K562 (cell line): Measurements from ENCODE around the gene PPP1R15A. TPM values are rescaled to one million over a fixed set of nuclear protein-coding genes. Genes with fewer than 3 reads are reported as not detected.

ENCODE experiments used
- ASH1L ChIP-seq: fragments of 450-650 bp; IDR thresholded peaks from 2 replicates; pipeline ENCODE4 v1.6.1; 2018; ENCODE audit warnings: borderline replicate concordance, mild to moderate bottlenecking, low read depth; ENCODE audit not compliant: partially characterized antibody
- CREB1 ChIP-seq, 2 experiments: sonication (generic) in 1 of 2; formaldehyde crosslinking in 1 of 2; IDR thresholded peaks; 2 replicates each; pipeline versions ENCODE4 v1.6.1 to v1.8.0; 2012 to 2022; ENCODE audit warnings: inconsistent platforms in 1 of 2, mild to moderate bottlenecking in 1 of 2, missing genetic modification reagents in 1 of 2, moderate library complexity in 1 of 2
- DMBX1 ChIP-seq: fragments of 250-450 bp; sonication (Bioruptor Pico); IDR thresholded peaks from 2 replicates; pipeline ENCODE4 v1.8.0; 2022; ENCODE audit warnings: inconsistent platforms, mild to moderate bottlenecking, moderate library complexity, borderline replicate concordance
- DPF2 ChIP-seq: fragments of 450-650 bp; IDR thresholded peaks from 2 replicates; pipeline ENCODE4 v1.6.1; 2016
- EWSR1 ChIP-seq: fragments of 450-650 bp; IDR thresholded peaks from 2 replicates; pipeline ENCODE4 v1.6.1; 2018; ENCODE audit warnings: borderline replicate concordance, mild to moderate bottlenecking, low read depth, moderate library complexity; ENCODE audit not compliant: partially characterized antibody
- GABPA ChIP-seq: fragments of 200-800 bp; sonication (Bioruptor generic); conservative IDR thresholded peaks from 2 replicates; pipeline ENCODE4 v1.6.1; 2016; ENCODE audit warnings: low read depth, missing genetic modification characterization, missing compliant biosample characterization
- HCFC1 ChIP-seq: IDR thresholded peaks from 2 replicates; pipeline ENCODE4 v1.6.1; 2012; ENCODE audit warnings: low read depth, low read length, improper control_type of control experiment
- HNRNPH1 ChIP-seq: fragments of 200-400 bp; formaldehyde crosslinking; optimal IDR thresholded peaks from 2 replicates; pipeline ENCODE3; 2017; ENCODE audit warnings: low read depth, mild to moderate bottlenecking, low read length, moderate library complexity
- MAZ ChIP-seq, 2 experiments: fragments of 450-650 bp in 1 of 2; sonication (generic) in 1 of 2; formaldehyde crosslinking; IDR thresholded peaks in 1 of 2; conservative IDR thresholded peaks in 1 of 2; 2 replicates each; pipeline versions ENCODE4 v1.4.0 to v1.5.0; 2020; ENCODE audit warnings: mild to moderate bottlenecking in 1 of 2, missing genetic modification reagents in 1 of 2
- MBD2 ChIP-seq: sonication (generic); IDR thresholded peaks from 2 replicates; pipeline ENCODE4 v1.6.1; 2016; ENCODE audit warnings: low read depth, borderline replicate concordance
- MYNN ChIP-seq, 2 experiments: sonication (generic); formaldehyde crosslinking in 1 of 2; IDR thresholded peaks; 2 replicates each; pipeline versions ENCODE4 v1.5.0 to v1.6.1; 2016 to 2020; ENCODE audit warnings: antibody characterized with exemption in 1 of 2, missing genetic modification reagents in 1 of 2
- NR0B1 ChIP-seq: fragments of 450-650 bp; IDR thresholded peaks from one replicate; pipeline ENCODE4 v1.6.1; 2018; ENCODE audit warnings: mild to moderate bottlenecking, moderate library complexity; ENCODE audit not compliant: partially characterized antibody
- NR2F6 ChIP-seq: fragments of 450-650 bp; formaldehyde crosslinking; IDR thresholded peaks from 2 replicates; pipeline ENCODE4 v1.4.0; 2020; ENCODE audit warnings: mild to moderate bottlenecking
- PTBP1 ChIP-seq: fragments of 200-400 bp; formaldehyde crosslinking; IDR thresholded peaks from 2 replicates; pipeline ENCODE4 v1.6.1; 2017; ENCODE audit warnings: low read depth, low read length
- PYGO2 ChIP-seq: fragments of 450-650 bp; IDR thresholded peaks from 2 replicates; pipeline ENCODE4 v1.6.1; 2016; ENCODE audit warnings: mild to moderate bottlenecking, missing genetic modification characterization, moderate library complexity, missing compliant biosample characterization
- SIRT6 ChIP-seq: IDR thresholded peaks from one replicate; pipeline ENCODE4 v1.6.1; 2012; ENCODE audit warnings: low read depth, mild to moderate bottlenecking, control low read depth, inconsistent platforms, low read length, moderate library complexity
- SMAD1 ChIP-seq: fragments of 150-350 bp; IDR thresholded peaks from 2 replicates; pipeline ENCODE4 v1.6.1; 2014; ENCODE audit warnings: low read length, low read depth; ENCODE audit not compliant: partially characterized antibody
- SNIP1 ChIP-seq: fragments of 450-650 bp; IDR thresholded peaks from 2 replicates; pipeline ENCODE4 v1.7.1; 2017; ENCODE audit warnings: low read depth, mild to moderate bottlenecking
- SRSF1 ChIP-seq: fragments of 200-400 bp; formaldehyde crosslinking; IDR thresholded peaks from 2 replicates; pipeline ENCODE4 v1.6.1; 2017; ENCODE audit warnings: mild to moderate bottlenecking, low read depth, low read length, moderate library complexity
- TCFL5 ChIP-seq: fragments of 250-450 bp; sonication (Bioruptor Pico); conservative IDR thresholded peaks from 2 replicates; pipeline ENCODE4 v1.6.1; 2021; ENCODE audit warnings: mild to moderate bottlenecking, moderate library complexity, matching md5 sums
- TRIM25 ChIP-seq: fragments of 450-650 bp; IDR thresholded peaks from 2 replicates; pipeline ENCODE4 v1.7.0; 2016; ENCODE audit warnings: borderline replicate concordance
- ZFPM2 ChIP-seq: fragments of 250-450 bp; sonication (Bioruptor Pico); IDR thresholded peaks from 2 replicates; pipeline ENCODE4 v1.5.1; 2022; ENCODE audit warnings: mild to moderate bottlenecking
- ZFX ChIP-seq: sonication (generic); formaldehyde crosslinking; IDR thresholded peaks from 2 replicates; pipeline ENCODE4 v1.8.0; 2022; ENCODE audit warnings: mild to moderate bottlenecking, missing genetic modification reagents, moderate library complexity
- ZNF3 ChIP-seq: fragments of 250-450 bp; sonication (Bioruptor Pico); IDR thresholded peaks from 2 replicates; pipeline ENCODE4 v1.5.0; 2021; ENCODE audit warnings: mild to moderate bottlenecking, moderate library complexity
- ZNF644 ChIP-seq: fragments of 200-800 bp; sonication (Bioruptor generic); IDR thresholded peaks from 2 replicates; pipeline ENCODE4 v1.6.1; 2016; ENCODE audit warnings: low read depth, missing genetic modification characterization, missing compliant biosample characterization
- ZNF77 ChIP-seq: fragments of 250-450 bp; sonication (Bioruptor Pico); IDR thresholded peaks from 2 replicates; pipeline ENCODE4 v1.5.0; 2020
- polyA plus RNA-seq, 8 experiments: library from polyadenylated mRNA; depleted of rRNA in 4 of 8; stranded (reverse) in 5 of 8; unstranded in 3 of 8; fragments of >200 nt; fragmentation: Nextera tagmentation in 2 of 8; fragmentation: Illumina TruSeq in 1 of 8; extraction: Ambion mirVana in 2 of 8; extraction: Trizol in 1 of 8; gene quantifications; 2 replicates each; pipeline versions ENCODE4 v1.2.1 to v1.2.3, GENCODE V29; 2011 to 2014; ENCODE audit warnings: inconsistent platforms in 1 of 8, missing spikeins in 1 of 8
- total RNA-seq, 7 experiments: library from RNA; depleted of rRNA in 6 of 7; stranded (reverse); fragments of >200 nt in 6 of 7; fragmentation: Illumina TruSeq in 2 of 7; extraction: Trizol in 2 of 7; gene quantifications; 2 replicates each; pipeline versions ENCODE4 v1.2.1 to v1.2.3, GENCODE V29; 2011 to 2021; ENCODE audit warnings: low replicate concordance in 1 of 7

PPP1R15A gene
- total and polyA plus RNA-seq, 9 of the 15 experiments (the other 6 are each of a cell fraction or from before 2014, with no cell fraction given): 0.42 to 73.7 (median 44.0) TPM

- no peak for TF ChIP-seq TRIM25
- no peak; the same call in 1 of the 2 replicates for TF ChIP-seq GABPA (tag)
- TF ChIP-seq EWSR1: no peak
- no peak for TF ChIP-seq ZNF77 (CRISPR knock-in tag)
- no peak; the same call in 1 of the 2 replicates for TF ChIP-seq DMBX1 (CRISPR knock-in tag)
- TF ChIP-seq ZNF3 (CRISPR knock-in tag): no peak
- TF ChIP-seq SIRT6: no peak
- 0 out of 4 replicates have a peak, but pooled peaks of 1 of the 2 experiments have one; percentile 64 for TF ChIP-seq MAZ (CRISPR knock-in tag; conservative IDR thresholded peaks at IDR 0.05 in 1 of 2, IDR thresholded peaks at IDR 0.05 in 1 of 2)
- no peak for TF ChIP-seq CREB1 (IDR thresholded peaks at IDR 0.05)
- no peak for TF ChIP-seq CREB1 (CRISPR knock-in tag; IDR thresholded peaks at IDR 0.05)
- no peak for TF ChIP-seq DPF2
- 0 out of 2 replicates have a peak, but pooled peaks have one; percentile 53 for TF ChIP-seq ZNF644 (tag)
- TF ChIP-seq HCFC1: peak; percentile 93
- no peak for TF ChIP-seq NR0B1
- TF ChIP-seq SMAD1: peak; percentile 38
- no peak for TF ChIP-seq NR2F6 (CRISPR knock-in tag)
- TF ChIP-seq MYNN (IDR thresholded peaks at IDR 0.05): no peak
- no peak for TF ChIP-seq MYNN (CRISPR knock-in tag; IDR thresholded peaks at IDR 0.05)
- TF ChIP-seq PYGO2 (tag): no peak
- no peak for TF ChIP-seq SRSF1
- TF ChIP-seq ZFPM2 (CRISPR knock-in tag): no peak
- peak; percentile 65; the same call in 1 of the 2 replicates for TF ChIP-seq MBD2
- TF ChIP-seq SNIP1: no peak
- TF ChIP-seq TCFL5 (CRISPR knock-in tag): no peak
- TF ChIP-seq ZFX: peak; percentile 25; the same call in 1 of the 2 replicates
- peak; percentile 44 for TF ChIP-seq ASH1L
- TF ChIP-seq PTBP1: no peak
- TF ChIP-seq HNRNPH1: no peak
Observed at GRCh38 chr19:48900477-48901406, 28.5 kb downstream of the PPP1R15A start (continued).
